SK-N-SH (cell line): Measurements from ENCODE around the gene SEMA4D.

Source experiments
- EP300 ChIP-seq, 2 experiments: IDR thresholded peaks; 2 replicates each; pipeline versions ENCODE4 v1.4.0 to v1.6.1; 2012; ENCODE audit warnings: borderline replicate concordance in 1 of 2, low read depth in 1 of 2, low read length in 1 of 2
- EZH2phosphoT487 ChIP-seq: fragments of 200-600 bp; sonication (generic); IDR thresholded peaks from 2 replicates; pipeline ENCODE4 v1.6.1; 2017; ENCODE audit warnings: low read depth, mixed run types, mild to moderate bottlenecking, antibody characterized with exemption, moderate library complexity, borderline replicate concordance
- POLR2AphosphoS5 ChIP-seq: IDR thresholded peaks from 2 replicates; pipeline ENCODE4 v1.6.1; 2012; ENCODE audit warnings: low read depth, low read length
- TF ChIP-seq, protein P1 (sequence below): fragments of 200-600 bp; sonication (generic); IDR thresholded peaks from 2 replicates; pipeline ENCODE4 v1.6.1; 2017; ENCODE audit warnings: antibody characterized with exemption, mild to moderate bottlenecking, moderate library complexity
- TF ChIP-seq, protein P2 (sequence below): IDR thresholded peaks from 2 replicates; pipeline ENCODE4; 2012

DNA sequence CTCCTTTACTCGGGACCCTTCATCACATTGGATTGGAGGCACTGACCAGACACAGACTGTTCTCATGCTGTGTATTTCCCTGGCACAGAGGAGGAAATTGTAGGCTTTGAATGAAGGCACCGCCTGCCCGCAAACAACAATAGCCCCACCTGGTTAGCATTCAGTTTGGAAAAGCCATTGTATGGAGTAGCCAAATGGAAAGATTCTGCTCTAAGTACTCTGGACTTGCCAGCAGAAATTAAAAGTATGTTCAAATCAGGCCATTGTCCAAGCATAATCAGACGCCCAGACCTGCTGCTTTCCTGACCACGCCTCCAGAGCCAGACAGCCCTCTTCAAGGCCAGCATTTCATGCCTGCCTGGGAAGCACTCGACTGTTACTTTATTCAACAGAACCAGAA is 8.0 kb upstream of the SEMA4D start:
- TF ChIP-seq, protein P1, sequence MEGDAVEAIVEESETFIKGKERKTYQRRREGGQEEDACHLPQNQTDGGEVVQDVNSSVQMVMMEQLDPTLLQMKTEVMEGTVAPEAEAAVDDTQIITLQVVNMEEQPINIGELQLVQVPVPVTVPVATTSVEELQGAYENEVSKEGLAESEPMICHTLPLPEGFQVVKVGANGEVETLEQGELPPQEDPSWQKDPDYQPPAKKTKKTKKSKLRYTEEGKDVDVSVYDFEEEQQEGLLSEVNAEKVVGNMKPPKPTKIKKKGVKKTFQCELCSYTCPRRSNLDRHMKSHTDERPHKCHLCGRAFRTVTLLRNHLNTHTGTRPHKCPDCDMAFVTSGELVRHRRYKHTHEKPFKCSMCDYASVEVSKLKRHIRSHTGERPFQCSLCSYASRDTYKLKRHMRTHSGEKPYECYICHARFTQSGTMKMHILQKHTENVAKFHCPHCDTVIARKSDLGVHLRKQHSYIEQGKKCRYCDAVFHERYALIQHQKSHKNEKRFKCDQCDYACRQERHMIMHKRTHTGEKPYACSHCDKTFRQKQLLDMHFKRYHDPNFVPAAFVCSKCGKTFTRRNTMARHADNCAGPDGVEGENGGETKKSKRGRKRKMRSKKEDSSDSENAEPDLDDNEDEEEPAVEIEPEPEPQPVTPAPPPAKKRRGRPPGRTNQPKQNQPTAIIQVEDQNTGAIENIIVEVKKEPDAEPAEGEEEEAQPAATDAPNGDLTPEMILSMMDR: no peak
- TF ChIP-seq EZH2phosphoT487: no peak
- TF ChIP-seq EP300 (IDR thresholded peaks at IDR 0.05; ENCODE audit: borderline replicate concordance in 1 of 2, low read depth in 1 of 2, low read length in 1 of 2): no peak
- TF ChIP-seq POLR2AphosphoS5: no peak
- TF ChIP-seq, protein P2, sequence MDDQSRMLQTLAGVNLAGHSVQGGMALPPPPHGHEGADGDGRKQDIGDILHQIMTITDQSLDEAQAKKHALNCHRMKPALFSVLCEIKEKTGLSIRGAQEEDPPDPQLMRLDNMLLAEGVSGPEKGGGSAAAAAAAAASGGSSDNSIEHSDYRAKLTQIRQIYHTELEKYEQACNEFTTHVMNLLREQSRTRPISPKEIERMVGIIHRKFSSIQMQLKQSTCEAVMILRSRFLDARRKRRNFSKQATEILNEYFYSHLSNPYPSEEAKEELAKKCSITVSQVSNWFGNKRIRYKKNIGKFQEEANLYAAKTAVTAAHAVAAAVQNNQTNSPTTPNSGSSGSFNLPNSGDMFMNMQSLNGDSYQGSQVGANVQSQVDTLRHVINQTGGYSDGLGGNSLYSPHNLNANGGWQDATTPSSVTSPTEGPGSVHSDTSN: no peak
